ENCODE measurements around the gene GBX1. TPM values are rescaled to one million over a fixed set of nuclear protein-coding genes. Genes with fewer than 3 reads are reported as not detected.

GBX1 gene
- total RNA-seq, 1 experiment from 2014 or later: not detected

- TF ChIP-seq ZBTB43 (CRISPR knock-in tag; IDR thresholded peaks at IDR 0.05) (no peak), MYBL2 (CRISPR knock-in tag; IDR thresholded peaks at IDR 0.05) (no peak)
Measured at GRCh38 chr7:151129117-151129959, 38.2 kb downstream of the GBX1 start (continued).

- H3K36me3 Mint-ChIP-seq: peaks cover 25% of the 10 kb centered on the region
- POLR2A ChIA-PET: no interaction called here
- no peaks in the 10 kb centered on the region for H3K9me3 Mint-ChIP-seq
- no peak overlapping the region for H3K4me3 Mint-ChIP-seq
- ATAC-seq (no peak), DNase-seq (ENCODE audit: low spot score) (no peak)
- no peak overlapping the region for H3K27ac Mint-ChIP-seq
- no peak for TF ChIP-seq PRRX2 (CRISPR knock-in tag; IDR thresholded peaks at IDR 0.05)
- TF ChIP-seq E2F1 (CRISPR knock-in tag; IDR thresholded peaks at IDR 0.05): no peak
- no peak for TF ChIP-seq ZNF219 (CRISPR knock-in tag; IDR thresholded peaks at IDR 0.05; ENCODE audit: borderline replicate concordance)
- TF ChIP-seq SMAD4 (CRISPR knock-in tag; IDR thresholded peaks at IDR 0.05): no peak
- no peak for TF ChIP-seq GTF2I (CRISPR knock-in tag; conservative IDR thresholded peaks at IDR 0.05)
- no peak for TF ChIP-seq ZBTB21 (CRISPR knock-in tag; IDR thresholded peaks at IDR 0.05; ENCODE audit: borderline replicate concordance)
- no peak for TF ChIP-seq ELF4 (CRISPR knock-in tag; IDR thresholded peaks at IDR 0.05; ENCODE audit: low read depth)
- TF ChIP-seq TEAD4 (CRISPR knock-in tag; IDR thresholded peaks at IDR 0.05): no peak
- no peak for TF ChIP-seq ARID4B (CRISPR knock-in tag; IDR thresholded peaks at IDR 0.05; ENCODE audit: borderline replicate concordance)
- TF ChIP-seq CBFB (CRISPR knock-in tag; IDR thresholded peaks at IDR 0.05; ENCODE audit: low read depth): no peak
- no peak for TF ChIP-seq MAX (CRISPR knock-in tag; IDR thresholded peaks at IDR 0.05)
- TF ChIP-seq SP1 (CRISPR knock-in tag; conservative IDR thresholded peaks at IDR 0.05): no peak
- TF ChIP-seq ATF6 (CRISPR knock-in tag; IDR thresholded peaks at IDR 0.05): no peak
- CTCF ChIA-PET: interaction anchor here (1.2 kb wide), 1 partner anchor 9 kb away, joined by 3 read pairs; no protein-coding TSS in a partner anchor
- peaks cover 26% of the 10 kb centered on the region for H3K4me1 Mint-ChIP-seq
- peaks cover 5% of the 10 kb centered on the region; the same call in 1 of the 2 replicates for H3K27me3 Mint-ChIP-seq (ENCODE audit: low read depth)
Measured at GRCh38 chr7:151128716-151129115, 38.8 kb downstream of the GBX1 start.
